Suprapubic skin (tissue), 4 donors: ENCODE results near the gene DUSP6.

Experiments
- CTCF ChIP-seq, 2 donors: fragments of 200-600 bp in 1 of 2; fragments of 450-650 bp in 1 of 2; sonication (generic) in 1 of 2; IDR thresholded peaks; one replicate each; pipeline ENCODE4 v1.5.1; 2016 to 2019; ENCODE audit warnings: antibody characterized with exemption in 2 of 2, mild to moderate bottlenecking in 1 of 2, moderate library complexity in 1 of 2
- EP300 ChIP-seq: sonication (generic); formaldehyde crosslinking; IDR thresholded peaks from one replicate; pipeline ENCODE4 v1.6.1; 2017; ENCODE audit warnings: antibody characterized with exemption
- POLR2A ChIP-seq, 2 donors: fragments of 450-650 bp; IDR thresholded peaks; one replicate each; pipeline ENCODE4 v1.6.1; 2017; ENCODE audit warnings: antibody characterized with exemption in 2 of 2, mild to moderate bottlenecking in 2 of 2, moderate library complexity in 2 of 2
- POLR2AphosphoS5 ChIP-seq, 3 donors: sonication (generic); formaldehyde crosslinking; IDR thresholded peaks; one replicate each; pipeline ENCODE4 v1.6.1; 2017; ENCODE audit warnings: antibody characterized with exemption in 3 of 3

DNA sequence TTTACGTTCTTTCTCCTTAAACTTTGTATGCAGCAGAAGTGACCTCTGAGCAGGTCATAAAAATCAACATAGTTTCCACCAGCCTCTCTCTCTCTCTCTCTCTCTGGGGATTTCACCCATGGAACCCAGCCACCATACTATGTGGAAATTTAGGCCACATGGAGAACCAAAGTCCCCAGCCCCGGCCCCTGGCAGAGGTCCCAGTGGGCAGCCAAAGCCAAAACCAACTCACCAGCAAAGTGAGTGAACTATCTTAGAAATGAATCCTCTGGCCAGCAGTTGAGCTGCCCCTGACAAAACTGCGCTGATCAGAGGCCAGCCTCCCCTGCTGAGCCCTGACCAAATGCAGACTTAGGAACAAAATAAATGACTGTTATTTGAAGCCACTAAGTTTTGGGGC, 9.2 kb downstream of the DUSP6 start:
- TF ChIP-seq CTCF (IDR thresholded peaks at IDR 0.05), result no peak
- TF ChIP-seq EP300, result no peak
- TF ChIP-seq POLR2A (IDR thresholded peaks at IDR 0.05), result no peak
- no peak for TF ChIP-seq POLR2AphosphoS5 (IDR thresholded peaks at IDR 0.05)
